Measurements from ENCODE around the gene LRCH4.

Gene LRCH4

DNA sequence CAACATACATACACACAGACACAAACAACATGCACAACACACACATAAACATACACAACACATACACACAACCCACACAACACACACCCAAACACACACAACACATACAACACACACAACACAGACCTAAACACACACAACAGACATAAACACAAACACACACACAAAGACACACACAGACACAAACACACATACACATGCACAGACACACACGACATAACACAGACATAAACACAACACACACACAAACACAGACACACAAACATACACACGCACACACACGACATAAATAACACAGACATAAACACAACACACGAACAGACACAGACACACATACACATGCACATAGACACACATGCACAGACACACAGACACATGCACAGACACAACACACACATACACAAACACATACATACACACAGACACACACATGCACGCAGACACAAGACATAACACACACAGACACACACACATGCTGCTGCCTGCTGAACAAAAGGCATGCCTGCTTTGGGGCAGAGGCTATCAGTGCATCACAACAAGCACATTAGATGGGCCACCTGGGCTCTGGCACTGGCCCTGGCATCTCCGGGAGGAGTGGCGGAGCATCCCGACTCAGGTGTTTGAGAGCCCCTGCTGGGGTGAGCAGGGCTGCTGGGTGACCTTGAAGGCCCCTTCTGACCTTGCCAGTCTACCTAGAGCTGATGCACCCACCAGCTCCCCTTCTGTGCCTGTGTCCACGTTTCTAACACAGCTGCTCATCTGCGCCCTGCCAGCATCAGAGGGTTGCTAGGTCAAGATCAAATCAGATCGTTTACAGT, 5.3 kb downstream of the LRCH4 start:
- H3K4me3 ChIP-seq (ENCODE audit: low read depth, low read length): no peak overlapping the region
- DNase-seq (ENCODE audit: low read depth): no peak
- TF ChIP-seq, protein P1, sequence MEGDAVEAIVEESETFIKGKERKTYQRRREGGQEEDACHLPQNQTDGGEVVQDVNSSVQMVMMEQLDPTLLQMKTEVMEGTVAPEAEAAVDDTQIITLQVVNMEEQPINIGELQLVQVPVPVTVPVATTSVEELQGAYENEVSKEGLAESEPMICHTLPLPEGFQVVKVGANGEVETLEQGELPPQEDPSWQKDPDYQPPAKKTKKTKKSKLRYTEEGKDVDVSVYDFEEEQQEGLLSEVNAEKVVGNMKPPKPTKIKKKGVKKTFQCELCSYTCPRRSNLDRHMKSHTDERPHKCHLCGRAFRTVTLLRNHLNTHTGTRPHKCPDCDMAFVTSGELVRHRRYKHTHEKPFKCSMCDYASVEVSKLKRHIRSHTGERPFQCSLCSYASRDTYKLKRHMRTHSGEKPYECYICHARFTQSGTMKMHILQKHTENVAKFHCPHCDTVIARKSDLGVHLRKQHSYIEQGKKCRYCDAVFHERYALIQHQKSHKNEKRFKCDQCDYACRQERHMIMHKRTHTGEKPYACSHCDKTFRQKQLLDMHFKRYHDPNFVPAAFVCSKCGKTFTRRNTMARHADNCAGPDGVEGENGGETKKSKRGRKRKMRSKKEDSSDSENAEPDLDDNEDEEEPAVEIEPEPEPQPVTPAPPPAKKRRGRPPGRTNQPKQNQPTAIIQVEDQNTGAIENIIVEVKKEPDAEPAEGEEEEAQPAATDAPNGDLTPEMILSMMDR (IDR thresholded peaks at IDR 0.05; ENCODE audit: low read depth, low read length, missing control alignments): no peak

DNA sequence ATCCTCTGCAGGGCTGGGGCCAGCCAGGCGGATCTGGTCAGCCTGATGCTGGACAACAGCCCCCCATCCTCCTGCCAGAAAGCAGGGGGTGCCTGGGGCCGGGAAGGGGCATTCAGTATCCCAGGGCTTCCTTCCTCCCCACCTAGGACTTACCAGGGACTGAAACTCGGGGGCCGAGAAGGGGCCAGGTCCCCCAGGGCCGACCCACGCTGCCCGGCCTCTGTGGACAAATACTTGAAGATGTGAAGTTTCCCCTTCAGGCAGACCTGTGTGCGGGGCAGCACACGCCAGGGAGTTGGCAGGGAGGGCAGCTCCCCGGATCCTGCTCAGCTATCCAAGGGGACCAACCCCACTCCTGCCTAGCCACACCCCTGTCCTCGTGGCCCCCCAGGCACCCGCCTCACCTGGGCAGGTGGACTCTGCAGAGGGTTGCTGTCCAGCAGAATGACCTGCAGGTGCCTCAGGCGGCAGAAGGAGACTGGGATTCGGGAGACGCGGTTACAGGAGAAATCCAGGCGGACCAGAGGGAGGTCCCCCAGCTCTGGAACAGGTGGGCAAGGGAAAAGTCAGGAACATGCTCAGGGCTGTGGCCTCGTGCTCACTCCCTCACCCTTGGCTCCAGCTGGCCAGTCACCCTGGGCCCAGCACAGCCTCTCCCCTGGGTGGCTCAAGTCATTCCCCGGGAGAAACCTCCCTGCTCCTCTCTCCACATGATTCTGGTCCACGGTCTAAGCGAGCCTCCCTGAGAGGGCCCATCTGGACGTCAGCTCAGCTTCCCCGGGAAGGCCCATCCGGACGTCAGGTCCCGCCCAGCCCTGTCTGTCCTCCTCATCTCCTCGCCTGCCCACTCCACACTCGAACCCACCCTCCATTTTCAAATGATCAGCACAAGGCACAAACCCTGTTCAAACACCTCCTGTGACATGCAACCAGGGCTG, 7.4 kb downstream of the LRCH4 start:
- TF ChIP-seq, protein P1 (IDR thresholded peaks at IDR 0.05; ENCODE audit: low read depth, low read length, missing control alignments): no peak
- DNase-seq (ENCODE audit: low read depth): no peak
- H3K4me3 ChIP-seq (ENCODE audit: low read depth, low read length): no peak overlapping the region

DNA sequence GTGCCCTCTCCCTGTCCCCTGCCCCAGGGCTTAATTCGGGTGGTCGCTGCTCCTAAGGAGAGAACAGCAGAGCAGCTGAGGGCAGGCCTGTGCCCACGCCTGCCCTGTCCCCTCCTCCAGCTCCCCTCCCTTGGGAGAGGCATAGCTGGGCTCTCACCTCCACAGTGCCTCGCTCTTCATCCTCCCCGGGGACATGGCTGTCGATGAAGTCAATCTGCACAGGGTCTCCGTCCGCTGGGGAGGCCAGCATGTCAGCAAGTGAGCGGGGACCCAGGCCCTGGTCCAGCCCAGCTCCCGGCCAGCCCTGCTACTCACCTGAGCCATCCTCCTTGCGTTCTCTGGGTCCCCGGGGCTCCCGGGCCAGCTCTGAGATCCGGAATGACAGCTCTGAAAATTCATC, 8.4 kb downstream of the LRCH4 start:
- DNase-seq (ENCODE audit: low read depth): no peak
- H3K4me3 ChIP-seq (ENCODE audit: low read depth, low read length): no peak overlapping the region
- TF ChIP-seq, protein P1 (IDR thresholded peaks at IDR 0.05; ENCODE audit: low read depth, low read length, missing control alignments): no peak

DNA sequence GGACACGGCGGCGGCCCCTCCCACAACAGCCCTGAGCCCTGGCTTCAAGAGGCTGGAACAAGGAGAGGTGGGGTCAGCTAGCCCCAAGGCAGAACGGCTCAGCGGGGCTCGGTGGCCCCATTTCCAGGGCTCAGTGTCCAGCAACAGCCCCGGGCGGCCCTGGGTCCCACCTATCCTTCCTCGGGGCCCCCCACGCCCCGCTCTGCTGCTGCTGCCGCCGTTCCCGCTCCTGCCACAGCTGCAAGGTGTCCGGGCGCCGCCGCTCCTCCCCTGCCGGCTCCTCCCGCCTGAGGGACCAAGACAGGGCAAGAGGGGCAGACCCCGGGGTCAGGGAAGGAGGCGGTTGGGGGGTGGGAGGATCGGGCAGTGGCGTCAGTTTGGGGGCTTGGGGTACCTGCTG, 8.8 kb downstream of the LRCH4 start:
- TF ChIP-seq, protein P1 (IDR thresholded peaks at IDR 0.05; ENCODE audit: low read depth, low read length, missing control alignments): no peak
- DNase-seq (ENCODE audit: low read depth): no peak
- H3K4me3 ChIP-seq (ENCODE audit: low read depth, low read length): no peak overlapping the region

DNA sequence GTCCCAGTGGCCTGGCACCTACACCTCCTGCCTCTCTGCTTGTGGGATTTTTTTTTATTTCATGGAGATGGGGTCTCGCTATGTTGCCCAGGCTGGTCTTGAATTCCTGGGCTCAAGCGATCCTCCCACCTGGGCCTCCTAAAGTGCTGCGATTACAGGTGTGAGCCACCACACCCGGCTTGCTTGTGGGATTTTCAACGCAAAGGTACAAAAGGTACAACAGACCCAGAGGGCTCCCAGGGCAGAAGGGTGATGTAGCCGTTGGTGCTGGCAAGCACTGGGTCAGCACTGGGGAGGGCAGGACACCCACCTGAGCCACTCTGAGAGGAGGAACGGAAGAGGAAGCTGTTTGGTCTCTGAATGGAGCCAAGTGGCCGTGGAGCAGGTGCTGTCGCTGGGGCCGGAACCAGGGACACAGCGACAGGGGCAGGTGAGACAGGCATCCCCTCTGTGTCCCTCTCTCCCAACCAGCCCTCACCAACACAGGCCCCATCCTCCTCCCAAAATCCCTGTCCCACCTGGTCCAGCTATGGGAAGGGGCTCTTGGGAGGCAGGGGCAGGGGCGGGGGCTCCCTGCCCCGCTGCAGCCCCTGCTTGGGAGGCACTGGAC, 9.4 kb downstream of the LRCH4 start:
- TF ChIP-seq, protein P1 (IDR thresholded peaks at IDR 0.05; ENCODE audit: low read depth, low read length, missing control alignments): no peak
- no peak for DNase-seq (ENCODE audit: low read depth)
- no peak overlapping the region for H3K4me3 ChIP-seq (ENCODE audit: low read depth, low read length)

DNA sequence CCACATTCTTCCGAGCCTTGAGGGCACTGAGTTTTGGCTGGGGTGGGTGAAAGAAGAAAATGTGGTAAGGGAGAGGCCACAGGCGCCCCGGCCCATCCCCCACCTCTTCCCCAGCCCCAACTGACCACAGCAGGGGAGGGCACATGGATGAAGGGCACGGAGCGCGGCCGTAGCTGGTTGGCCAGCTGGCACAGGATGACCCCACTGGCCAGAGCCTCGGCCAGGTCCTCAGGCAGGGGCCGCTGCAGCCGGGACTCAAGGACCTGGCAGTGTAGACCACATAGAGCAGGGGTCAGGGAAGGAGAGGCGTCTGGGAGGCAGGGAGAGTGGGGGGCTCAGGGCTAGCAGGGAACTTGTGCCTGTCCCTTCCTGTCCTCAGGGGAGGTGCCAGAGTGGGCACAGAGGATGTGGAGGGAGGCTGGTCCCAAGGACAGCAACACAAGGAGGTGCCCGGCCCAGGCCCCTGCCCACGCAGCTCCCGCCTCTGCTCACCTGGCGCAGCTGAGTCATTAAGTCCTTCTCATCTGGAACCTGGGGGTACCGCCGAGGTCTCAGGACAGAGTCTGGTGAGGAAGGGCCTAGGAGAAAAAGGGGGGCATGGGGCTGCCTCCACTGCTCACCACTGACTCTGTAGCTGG, 10.1 kb downstream of the LRCH4 start:
- DNase-seq (ENCODE audit: low read depth): no peak
- no peak overlapping the region for H3K4me3 ChIP-seq (ENCODE audit: low read depth, low read length)
- TF ChIP-seq, protein P1 (IDR thresholded peaks at IDR 0.05; ENCODE audit: low read depth, low read length, missing control alignments): no peak
